Gastroesophageal sphincter (tissue), 2 donors: ENCODE measurements around the gene KIF20B.

Experiments
- POLR2A ChIP-seq, 2 donors: fragments of 450-650 bp; IDR thresholded peaks; one replicate each; pipeline ENCODE4 v1.6.1; 2017; ENCODE audit warnings: antibody characterized with exemption in 2 of 2, mild to moderate bottlenecking in 2 of 2, moderate library complexity in 1 of 2
- POLR2AphosphoS5 ChIP-seq: sonication (generic); formaldehyde crosslinking; IDR thresholded peaks from one replicate; pipeline ENCODE4 v1.6.1; 2017; ENCODE audit warnings: antibody characterized with exemption

DNA sequence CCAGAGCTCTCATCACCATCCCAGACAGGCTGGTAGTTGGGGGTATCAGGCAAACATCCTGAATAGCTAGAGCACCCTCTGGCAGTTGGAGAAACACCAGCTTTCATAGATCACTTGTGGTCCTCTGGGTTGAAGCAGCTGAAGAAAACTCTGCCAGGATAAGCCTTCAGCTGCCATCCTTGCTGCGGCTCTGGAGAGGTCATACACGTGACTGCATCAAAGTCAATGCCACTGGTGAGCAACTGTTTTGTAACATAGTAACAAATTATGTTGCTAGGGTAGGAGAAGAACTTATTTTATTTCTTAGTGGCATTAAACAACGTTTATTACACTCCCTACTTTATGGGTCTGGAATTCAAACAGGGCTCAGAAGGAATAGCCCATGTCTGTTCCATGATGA is 37.2 kb upstream of the KIF20B start:
- TF ChIP-seq POLR2AphosphoS5 (no peak), POLR2A (IDR thresholded peaks at IDR 0.05) (no peak)
